ENCODE measurements around the gene BTBD9. TPM values are rescaled to one million over a fixed set of nuclear protein-coding genes. Genes with fewer than 3 reads are reported as not detected.

The BTBD9 gene
- total and polyA plus RNA-seq, 2 donors (not counting 3 experiments of a cell fraction or from before 2014, with no cell fraction given) = 4.9 to 15.0 TPM

- POLR2A ChIA-PET = no interaction called here
- intact Hi-C loops (cut with micrococcal nuclease) (no loop called here), dilution Hi-C loops (cut with MboI; ENCODE audit: extremely low pct_ligation_motif_present, low sequenced_read_pairs) (no loop called here)
- no peaks in the 10 kb centered on the region for H3K4me1 ChIP-seq (ENCODE audit: control insufficient read depth, extremely low read depth, insufficient read depth, low read length)
- TF ChIP-seq MAX (IDR thresholded peaks at IDR 0.05; ENCODE audit: insufficient read depth, insufficient read length) (no peak), CTCF (IDR thresholded peaks at IDR 0.05; ENCODE audit: extremely low read depth in 1 of 2, insufficient read depth in 1 of 2, low read depth in 1 of 2, low read length in 2 of 2) (no peak)
- H3K36me3 ChIP-seq (ENCODE audit: control insufficient read depth in 2 of 2, extremely low read depth in 1 of 2, insufficient read depth in 2 of 2, low read length in 2 of 2) = no peaks in the 10 kb centered on the region
- H3K27ac ChIP-seq (ENCODE audit: insufficient read depth, low read depth, low read length) = no peak overlapping the region
- H4K20me1 ChIP-seq (replicated peaks; ENCODE audit: control insufficient read depth, extremely low read depth, insufficient read depth, low read length) = no peaks in the 10 kb centered on the region
- no peak for FAIRE-seq
- DNase-seq (ENCODE audit: low read depth, low spot score) = no peak
- no peaks in the 10 kb centered on the region for H3K27me3 ChIP-seq (ENCODE audit: control insufficient read depth in 2 of 2, insufficient read depth in 2 of 2, low read length in 2 of 2)
- H3K79me2 ChIP-seq (ENCODE audit: control insufficient read depth, insufficient read depth, low read length) = no peaks in the 10 kb centered on the region
- H3K9me3 ChIP-seq (replicated peaks; ENCODE audit: control insufficient read depth, insufficient read depth, low read length) = no peaks in the 10 kb centered on the region
- no peak overlapping the region for H3K4me3 ChIP-seq (replicated peaks in 1 of 3; ENCODE audit: insufficient read depth in 1 of 3, low read depth in 1 of 3, low read length in 3 of 3)
- H3K9me1 ChIP-seq (replicated peaks; ENCODE audit: control insufficient read depth, extremely low read depth, insufficient read depth, low read length) = no peaks in the 10 kb centered on the region
- CTCF ChIA-PET = no interaction called here
- no peak overlapping the region for H3K9ac ChIP-seq (replicated peaks; ENCODE audit: extremely low read depth, insufficient read depth, low read length)
- no TSS peak for BruUV-seq (replicated peaks)
- H3K4me2 ChIP-seq (ENCODE audit: insufficient read depth, low read length) = no peak overlapping the region
- H2AFZ ChIP-seq (ENCODE audit: low read depth, low read length) = no peak overlapping the region
Observed at GRCh38 chr6:38543022-38543421, 96.7 kb downstream of the BTBD9 start.

- no peaks in the 10 kb centered on the region for H3K36me3 ChIP-seq (ENCODE audit: control insufficient read depth in 2 of 2, extremely low read depth in 1 of 2, insufficient read depth in 2 of 2, low read length in 2 of 2)
- dilution Hi-C loops (cut with MboI; ENCODE audit: extremely low pct_ligation_motif_present, low sequenced_read_pairs) (no loop called here), intact Hi-C loops (cut with micrococcal nuclease) (no loop called here)
- H3K4me1 ChIP-seq (ENCODE audit: control insufficient read depth, extremely low read depth, insufficient read depth, low read length) = no peaks in the 10 kb centered on the region
- H2AFZ ChIP-seq (ENCODE audit: low read depth, low read length) = no peak overlapping the region
- H3K79me2 ChIP-seq (ENCODE audit: control insufficient read depth, insufficient read depth, low read length) = no peaks in the 10 kb centered on the region
- POLR2A ChIA-PET = no interaction called here
- no peaks in the 10 kb centered on the region for H4K20me1 ChIP-seq (replicated peaks; ENCODE audit: control insufficient read depth, extremely low read depth, insufficient read depth, low read length)
- no peak overlapping the region for H3K4me2 ChIP-seq (ENCODE audit: insufficient read depth, low read length)
- no peaks in the 10 kb centered on the region for H3K27me3 ChIP-seq (ENCODE audit: control insufficient read depth in 2 of 2, insufficient read depth in 2 of 2, low read length in 2 of 2)
- CTCF ChIA-PET = no interaction called here
- no peak overlapping the region for H3K27ac ChIP-seq (ENCODE audit: insufficient read depth, low read depth, low read length)
- BruUV-seq (replicated peaks) = no TSS peak
- no peak overlapping the region for H3K9ac ChIP-seq (replicated peaks; ENCODE audit: extremely low read depth, insufficient read depth, low read length)
- DNase-seq (ENCODE audit: low read depth, low spot score) (no peak), FAIRE-seq (no peak)
- no peaks in the 10 kb centered on the region for H3K9me3 ChIP-seq (replicated peaks; ENCODE audit: control insufficient read depth, insufficient read depth, low read length)
- TF ChIP-seq POLR2AphosphoS5 (IDR thresholded peaks at IDR 0.05; ENCODE audit: insufficient read depth, low read depth, low read length) = no peak
- no peak for TF ChIP-seq CTCF (IDR thresholded peaks at IDR 0.05; ENCODE audit: extremely low read depth in 1 of 2, insufficient read depth in 1 of 2, low read depth in 1 of 2, low read length in 2 of 2)
- TF ChIP-seq GATA2 (IDR thresholded peaks at IDR 0.05; ENCODE audit: insufficient read depth, insufficient read length, low read depth, low read length) = no peak
- no peak for TF ChIP-seq MYC (IDR thresholded peaks at IDR 0.05; ENCODE audit: low read depth, low read length)
- TF ChIP-seq FOS (IDR thresholded peaks at IDR 0.05; ENCODE audit: borderline replicate concordance, insufficient read depth, low read length) = no peak
- TF ChIP-seq EZH2 (IDR thresholded peaks at IDR 0.05; ENCODE audit: borderline replicate concordance, low read depth, low read length, severe bottlenecking) = no peak
- TF ChIP-seq MAX (IDR thresholded peaks at IDR 0.05; ENCODE audit: insufficient read depth, insufficient read length) = no peak
- TF ChIP-seq JUN (IDR thresholded peaks at IDR 0.05; ENCODE audit: borderline replicate concordance, insufficient read depth, insufficient read length, low read depth) = no peak
- TF ChIP-seq POLR2A (IDR thresholded peaks at IDR 0.05; ENCODE audit: low read depth, low read length) = no peak
- H3K9me1 ChIP-seq (replicated peaks; ENCODE audit: control insufficient read depth, extremely low read depth, insufficient read depth, low read length) = no peaks in the 10 kb centered on the region
- H3K4me3 ChIP-seq (replicated peaks in 1 of 3; ENCODE audit: insufficient read depth in 1 of 3, low read depth in 1 of 3, low read length in 3 of 3) = no peak overlapping the region
Observed at GRCh38 chr6:38542031-38542430, 97.7 kb downstream of the BTBD9 start.

All from endothelial cell of umbilical vein (primary cell).